Kasumi-1 (cell line): ENCODE results near the gene ELN.
A peak's percentile ranks its signal among the peaks of the same experiment; 100 is the strongest.

Experiments
- DNase-seq, 2 experiments: peaks; one replicate each; lab custom pipeline; 2025; lab: John Stamatoyannopoulos, UW

Gene ELN

DNA sequence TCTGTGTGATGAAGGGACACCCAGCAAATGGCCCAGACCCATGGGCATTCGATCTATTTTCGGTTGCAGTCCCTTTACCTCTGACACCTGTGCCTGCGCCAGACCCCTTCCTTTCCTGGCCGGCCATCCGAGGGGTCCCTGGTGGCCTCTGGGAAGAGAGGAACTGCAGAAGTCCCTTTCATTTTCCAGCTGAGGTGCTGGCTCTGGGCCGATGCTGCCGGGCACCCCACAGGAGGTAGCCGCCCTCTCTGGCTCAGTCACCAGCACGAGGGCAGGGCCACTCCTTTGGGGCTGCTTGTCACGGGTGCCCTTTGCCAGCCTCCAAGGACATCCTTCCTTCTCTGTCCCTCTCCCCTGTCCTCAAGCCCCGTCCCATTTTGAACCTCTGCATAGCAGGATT lies 4.2 kb upstream of the ELN start:
- no peak for DNase-seq

DNA sequence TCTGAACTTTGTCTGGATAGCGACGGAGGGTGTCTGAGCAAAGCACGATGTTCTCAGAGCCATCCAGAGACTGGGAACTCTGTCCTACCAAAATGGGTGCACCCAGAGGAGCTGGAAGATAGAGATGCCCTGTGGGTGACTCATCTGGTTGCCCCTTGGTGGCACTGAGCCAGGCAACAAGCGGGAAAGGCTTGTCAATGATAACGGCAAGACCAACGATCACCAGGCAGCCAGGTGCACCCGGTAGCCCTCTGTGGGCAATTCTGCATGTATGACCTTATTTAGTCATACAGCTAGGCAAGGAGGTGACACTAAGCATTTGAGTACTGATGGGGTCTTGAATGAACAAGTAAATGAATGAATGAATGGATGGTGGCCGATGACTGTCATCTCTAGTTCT lies 2.8 kb upstream of the ELN start:
- DNase-seq = no peak

DNA sequence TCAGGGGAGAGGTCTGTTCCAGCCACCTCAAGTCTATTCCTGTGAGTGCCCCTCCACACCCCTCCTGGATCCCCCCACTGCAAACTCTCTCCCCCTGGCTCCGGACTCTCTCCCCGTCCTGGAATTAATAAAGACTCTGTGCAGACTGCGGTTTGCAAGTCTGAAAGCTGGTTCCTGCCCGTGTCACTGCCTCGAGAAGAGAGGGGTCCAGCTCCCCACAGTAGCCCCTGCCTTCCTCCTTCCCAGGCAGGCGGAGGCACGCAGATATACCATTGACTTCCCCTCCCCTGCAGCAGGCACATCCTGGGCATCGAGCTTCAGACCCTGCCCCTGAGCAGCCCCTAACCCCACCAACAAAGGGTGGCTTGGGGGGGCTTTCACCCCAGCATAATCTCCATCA lies 2.2 kb upstream of the ELN start:
- peak in 1 of 2 experiments; percentile 25 for DNase-seq

DNA sequence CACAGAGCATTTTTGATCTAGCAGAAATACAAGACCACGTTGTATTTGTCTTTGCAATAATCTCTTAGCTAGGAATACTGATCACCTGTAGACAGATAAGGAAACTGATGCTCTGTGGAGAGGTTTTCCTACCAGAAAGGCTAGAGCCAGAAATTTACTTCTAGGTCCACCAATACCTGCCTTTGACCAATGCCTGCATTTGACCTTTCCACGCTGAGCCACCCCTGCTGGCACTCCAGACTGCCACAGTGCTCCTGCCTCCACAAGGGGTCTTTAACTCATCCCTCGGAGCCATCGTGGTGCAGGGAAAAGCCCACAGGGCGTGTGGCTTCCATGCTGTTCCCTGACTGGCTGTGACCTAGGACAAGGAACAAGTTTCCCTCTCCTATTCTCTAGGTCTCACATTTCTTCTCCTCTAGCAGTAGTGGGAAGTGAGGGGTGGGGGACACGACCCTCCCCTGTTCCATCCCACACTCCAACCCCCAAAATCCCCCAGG lies 1.5 kb upstream of the ELN start:
- DNase-seq = peak in 1 of 2 experiments; percentile 43

DNA sequence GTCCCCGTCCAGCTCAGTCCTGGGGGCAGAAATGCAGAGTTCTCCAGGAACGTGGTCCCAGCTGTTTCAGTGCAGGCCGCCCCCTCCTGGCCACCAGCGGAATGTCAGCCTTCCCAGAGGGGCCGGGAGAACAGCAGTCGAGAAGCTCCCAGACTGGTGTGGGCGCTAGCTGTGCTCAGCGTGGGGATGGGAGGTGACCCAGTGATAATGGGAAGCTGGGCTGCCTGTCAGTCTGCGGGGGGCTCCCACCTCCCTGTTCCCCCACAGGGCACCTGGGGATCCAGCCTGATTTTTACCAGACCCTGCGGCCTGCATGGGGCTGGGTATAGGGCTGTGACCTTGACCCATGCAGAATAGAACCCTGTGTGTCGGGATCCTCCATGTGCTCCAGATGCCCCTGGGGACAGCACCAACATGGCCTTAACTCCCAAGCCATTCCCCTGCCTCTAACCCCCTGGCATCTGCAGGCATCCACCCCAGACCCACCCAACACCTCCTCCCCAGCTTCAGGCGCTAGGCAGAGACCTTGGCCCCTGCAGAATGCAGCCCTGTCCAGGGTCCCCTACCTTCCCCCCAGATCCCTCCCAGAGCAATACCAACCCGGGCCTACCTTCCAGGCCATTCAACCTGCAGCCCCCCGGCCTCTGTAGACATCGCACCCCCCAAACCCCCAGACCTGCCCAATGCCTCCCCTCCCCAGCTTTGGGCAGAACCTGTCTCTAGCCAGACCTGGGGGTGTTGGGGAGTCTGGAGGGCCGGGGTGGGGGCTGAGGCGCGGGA lies 880 bp upstream of the ELN start:
- peak; percentile 53 to 56 for DNase-seq

DNA sequence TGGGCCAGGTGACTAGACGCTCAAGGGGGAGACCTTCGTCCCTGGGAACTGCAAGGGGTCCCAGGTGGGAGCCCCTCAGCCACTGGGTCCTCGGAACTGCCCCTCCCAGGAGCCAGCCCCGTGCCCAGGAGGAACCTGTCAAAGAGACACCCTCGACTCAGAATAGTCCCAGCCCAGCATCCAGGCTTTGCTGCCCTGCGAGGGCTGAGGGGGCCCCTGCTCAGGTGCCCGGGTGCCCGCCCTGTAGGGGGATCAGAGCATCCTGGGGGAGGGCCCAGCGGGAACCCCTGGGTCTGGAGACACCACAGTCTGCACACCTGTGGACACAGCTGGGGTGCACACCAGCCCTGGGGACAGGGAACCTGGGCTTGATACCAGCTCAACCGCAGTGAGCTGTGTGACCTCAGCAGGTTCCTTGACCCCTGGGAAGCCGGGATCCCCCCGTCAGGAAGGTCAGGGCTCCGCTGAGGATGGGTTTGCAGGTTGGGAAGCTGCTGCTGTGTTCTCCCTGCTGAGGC lies 407 bp downstream of the ELN start:
- no peak for DNase-seq

DNA sequence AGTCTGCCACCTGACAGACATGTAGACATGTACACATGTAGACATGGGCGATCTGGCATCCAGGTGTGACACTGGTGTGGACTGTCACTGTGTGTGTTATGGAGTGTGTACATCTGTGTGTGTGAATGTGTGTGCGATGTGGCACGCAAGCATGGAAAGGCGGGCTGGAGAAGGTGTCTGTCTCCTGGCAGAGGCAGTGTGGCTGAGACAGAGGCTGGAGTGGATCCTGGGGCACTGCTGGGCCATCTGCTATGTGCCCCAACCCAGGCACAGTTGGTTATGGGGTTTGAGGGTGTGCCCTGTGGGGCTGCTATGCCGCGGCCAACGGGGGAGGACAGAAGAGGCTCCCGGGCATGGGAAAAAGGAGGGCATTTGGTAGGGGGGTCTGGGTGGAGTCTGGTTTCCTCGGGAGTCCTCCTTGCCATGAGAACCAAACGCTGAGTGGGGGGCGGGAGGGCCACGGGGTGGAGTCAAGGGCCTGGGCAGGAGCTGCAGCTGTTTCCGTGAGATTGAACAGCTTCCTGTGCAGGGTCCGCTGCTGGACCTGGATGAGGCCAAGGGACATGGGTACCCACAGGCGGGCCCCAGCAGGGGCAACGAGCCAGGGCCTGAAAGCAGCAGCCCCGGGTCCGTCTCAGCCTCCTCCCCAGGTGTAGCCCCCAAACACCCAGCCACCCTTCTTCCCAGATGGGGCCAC lies 1.3 kb downstream of the ELN start:
- peak in 1 of 2 experiments; percentile 34 for DNase-seq

DNA sequence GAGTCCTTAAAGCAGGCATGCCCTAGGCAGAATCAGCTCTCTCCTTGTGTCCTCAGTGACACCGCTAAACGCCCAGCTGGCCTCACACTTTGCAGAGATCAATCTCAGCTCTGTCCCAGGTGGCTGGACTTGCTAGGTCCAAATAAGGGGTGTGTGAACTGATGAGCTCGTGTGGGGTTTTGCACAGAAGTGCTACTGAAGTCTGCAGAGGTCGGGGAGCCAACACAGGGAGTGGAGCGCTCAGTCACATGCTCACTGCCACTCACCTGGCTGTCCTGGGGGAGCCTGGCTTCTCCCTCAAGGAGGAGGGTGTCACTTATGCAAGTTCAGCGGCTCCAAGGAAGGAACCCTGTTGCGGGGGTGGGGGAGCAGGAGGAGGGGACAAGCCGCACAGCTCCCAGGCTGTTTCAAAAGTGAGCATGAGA lies 2.0 kb downstream of the ELN start:
- no peak for DNase-seq

DNA sequence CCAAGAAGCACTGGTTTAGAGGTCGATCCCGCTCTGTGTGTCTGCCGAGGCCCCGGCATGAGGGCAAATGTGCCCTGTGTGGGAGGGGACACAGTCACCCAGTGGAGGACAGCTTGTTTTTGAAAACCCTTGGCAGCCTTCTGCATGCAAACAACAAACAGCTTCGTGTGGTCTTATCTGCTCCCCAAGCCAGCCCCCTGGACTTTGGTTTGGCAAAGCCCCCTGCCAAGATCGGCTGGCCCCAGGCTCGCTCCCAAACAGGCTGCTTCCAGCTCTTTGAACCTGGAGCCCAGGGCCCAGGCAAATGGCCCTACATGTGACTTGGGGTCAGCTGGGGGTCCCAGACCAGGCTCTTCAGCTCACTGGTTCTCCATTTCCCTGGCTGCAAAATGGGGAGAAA lies 2.9 kb downstream of the ELN start:
- no peak for DNase-seq

DNA sequence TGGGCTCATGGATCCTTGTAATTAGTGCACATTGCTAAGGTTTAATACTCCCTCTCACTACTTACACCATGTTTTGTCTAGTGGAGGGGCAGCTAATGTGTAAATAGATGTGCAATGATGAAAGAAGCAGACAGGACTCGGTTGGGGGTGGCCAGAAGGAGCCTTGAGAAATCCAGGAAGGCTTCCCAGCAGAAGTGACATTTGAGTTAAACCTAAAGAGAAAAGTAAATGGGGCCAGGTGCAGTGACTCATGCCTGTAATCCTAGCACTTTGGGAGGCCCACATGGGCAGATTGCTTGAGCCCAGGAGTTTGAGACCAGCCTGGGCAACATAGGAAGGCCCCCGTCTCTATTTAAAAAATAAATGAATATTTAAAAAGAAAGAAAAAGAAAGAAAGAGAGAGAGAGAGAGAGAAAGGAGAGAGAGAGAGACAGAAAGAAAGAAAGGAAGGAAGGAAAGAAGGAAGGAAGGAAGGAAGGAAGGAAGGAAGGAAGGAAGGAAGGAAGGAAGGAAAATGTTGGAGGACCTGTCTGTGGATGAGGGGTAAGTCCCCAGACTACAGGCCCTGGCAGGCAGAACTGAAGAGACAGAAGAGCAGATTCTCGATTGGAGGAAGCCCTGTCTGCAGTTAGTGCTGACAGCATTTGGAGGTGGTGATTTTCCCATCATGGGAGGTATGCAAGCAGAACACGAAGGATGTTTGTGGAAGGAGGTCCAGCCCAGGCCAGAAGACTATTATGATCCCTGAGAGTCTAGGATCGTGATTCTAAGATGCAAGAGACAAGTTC lies 3.6 kb downstream of the ELN start:
- no peak for DNase-seq

DNA sequence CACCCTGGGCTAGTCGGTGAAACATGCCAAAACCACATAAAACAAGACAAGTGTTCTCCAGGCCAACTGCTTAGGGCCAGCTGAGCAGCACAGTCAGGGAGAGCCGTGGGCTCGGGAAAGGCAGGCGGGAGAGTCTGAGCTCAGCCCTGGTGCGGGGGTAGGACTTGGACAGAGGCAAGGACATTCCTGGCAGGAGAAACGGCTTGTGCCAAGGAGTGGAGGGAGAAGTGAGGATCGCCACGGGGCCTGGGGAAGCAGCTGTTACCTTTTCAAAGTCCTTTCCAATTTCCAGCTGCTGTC lies 4.2 kb downstream of the ELN start:
- no peak for DNase-seq

DNA sequence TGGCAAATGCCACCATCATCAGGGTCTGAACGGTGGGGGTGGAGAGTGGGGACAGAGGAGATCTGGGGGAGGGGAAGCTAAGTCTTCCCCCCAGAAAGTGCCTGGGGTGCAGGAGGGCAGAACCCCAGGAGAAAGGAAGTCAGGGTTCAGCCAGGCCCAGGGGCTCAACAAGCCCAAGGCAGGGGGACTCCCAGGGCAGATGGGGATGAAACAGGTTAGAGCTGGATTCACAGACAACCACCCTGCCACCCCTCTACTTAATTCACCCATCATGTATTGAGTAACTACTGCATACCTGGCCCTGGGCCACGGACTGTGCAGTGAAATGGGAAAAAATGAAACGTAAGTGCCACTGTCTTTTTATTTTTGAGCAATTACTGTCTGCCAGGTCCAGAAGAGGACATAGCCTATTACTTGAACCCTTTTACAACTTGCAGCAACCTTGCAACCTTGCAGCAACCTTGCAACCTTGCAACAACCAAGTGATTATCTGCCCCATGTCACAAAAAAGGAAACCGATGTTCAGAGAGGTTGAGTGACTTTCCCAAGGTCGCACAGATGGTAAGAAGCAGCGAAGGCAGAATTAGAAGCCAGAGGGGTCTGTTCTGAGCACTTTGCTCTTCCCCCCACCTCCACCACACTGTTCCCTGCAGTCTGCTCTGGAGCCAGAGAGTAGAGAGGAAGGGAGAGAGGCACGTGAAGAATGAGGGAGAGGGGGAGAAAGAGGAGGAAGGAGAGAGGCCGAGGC lies 4.8 kb downstream of the ELN start:
- no peak for DNase-seq

DNA sequence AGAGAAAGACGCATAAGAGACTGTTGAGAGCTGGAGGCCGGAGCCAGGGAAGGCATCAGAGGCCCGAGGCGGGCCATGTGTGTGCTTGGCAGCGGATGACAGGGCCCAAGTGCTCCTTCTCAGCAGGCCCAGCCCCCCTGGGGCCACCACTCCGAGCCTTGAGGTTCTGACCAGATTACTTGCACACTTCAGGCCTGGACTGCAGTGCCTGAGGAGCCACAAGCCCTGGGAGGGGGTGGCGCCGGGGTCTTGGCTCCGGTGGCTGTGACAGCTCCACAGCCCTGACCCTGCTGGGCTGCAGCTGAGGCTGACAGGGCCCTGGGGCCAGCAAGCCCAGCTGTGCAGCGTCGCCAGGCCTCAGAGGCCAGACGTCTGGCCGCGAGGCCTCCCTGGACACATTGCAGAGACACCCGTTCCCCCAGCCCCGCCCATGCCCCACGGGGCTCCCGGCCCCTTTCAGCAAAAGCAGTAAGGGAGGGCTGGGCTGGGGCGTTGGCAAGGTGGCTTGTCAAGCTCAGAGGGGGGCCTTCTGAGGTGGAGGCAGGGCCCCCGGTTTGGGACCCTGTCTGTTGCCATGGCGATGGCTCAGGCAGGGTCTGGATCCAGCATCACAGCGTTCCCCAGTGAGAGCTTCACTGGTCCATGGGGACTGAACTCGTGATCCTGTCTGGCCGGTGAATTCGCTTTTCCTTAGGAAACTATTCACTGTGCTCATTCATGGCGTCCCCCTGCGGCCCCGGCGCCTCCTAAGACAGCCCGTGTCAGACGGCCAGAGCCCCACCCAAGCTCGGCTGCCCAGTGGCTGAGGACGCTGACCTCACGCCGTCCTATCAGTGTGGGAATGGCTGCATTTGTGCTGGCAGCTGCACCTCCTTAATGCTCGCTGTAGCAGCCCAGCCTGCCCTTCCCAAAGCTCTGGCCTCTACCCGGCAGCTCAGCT lies 5.7 kb downstream of the ELN start:
- DNase-seq = no peak

DNA sequence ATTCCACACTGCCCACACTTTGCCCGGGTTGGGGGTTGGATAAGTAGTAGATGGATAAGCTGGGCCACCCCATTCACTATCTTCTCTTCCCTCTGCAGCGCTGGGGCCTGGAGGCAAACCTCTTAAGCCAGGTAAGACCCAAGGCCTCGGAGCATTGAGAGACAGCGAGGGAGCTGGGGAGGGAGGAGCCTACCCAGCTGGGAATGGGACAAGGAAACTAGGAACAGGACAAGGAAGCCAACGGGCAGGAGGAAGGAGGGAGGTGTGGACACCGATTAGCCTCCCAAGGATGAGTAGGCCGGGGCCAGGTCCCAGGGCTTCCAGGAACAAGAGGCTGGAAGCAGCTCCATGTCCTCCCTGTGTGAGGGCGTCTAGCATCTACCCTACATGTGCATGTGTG lies 9.6 kb downstream of the ELN start:
- no peak for DNase-seq

DNA sequence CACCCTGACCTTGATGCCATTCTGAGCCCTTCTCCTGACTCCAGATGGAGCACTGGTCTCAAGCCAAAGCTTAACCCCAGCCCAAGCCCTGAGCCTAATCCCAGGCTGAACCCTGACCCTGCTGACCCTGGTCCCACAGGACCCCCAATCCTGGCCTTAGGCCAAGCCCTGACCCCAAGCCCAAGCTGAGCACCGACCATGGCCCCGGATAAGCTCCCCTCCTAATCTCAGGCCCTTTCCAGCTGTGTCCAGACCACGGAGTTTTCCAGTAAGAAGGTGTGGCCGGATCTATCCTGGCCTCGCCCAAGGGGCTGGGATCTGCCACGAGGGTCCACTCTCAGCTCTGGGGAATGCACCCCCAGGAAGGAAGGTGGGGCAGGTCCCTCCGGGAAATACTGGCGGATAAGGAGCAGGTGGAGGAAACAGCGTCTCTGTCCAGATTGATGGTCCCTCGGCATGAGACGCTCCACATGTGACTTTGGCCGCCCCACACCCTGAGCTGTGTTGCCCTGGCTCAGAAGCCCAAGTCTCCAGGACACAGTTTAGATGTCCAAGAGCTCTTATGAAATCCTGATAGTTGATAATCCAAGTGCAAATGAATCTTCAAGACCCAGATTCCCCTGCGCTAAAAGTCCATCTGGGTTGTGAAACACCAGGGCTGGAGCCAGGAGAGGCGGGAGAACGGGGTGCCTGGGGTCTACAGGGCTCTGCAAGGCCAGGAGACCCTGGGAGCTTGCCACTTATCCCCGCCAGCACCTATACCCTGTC lies 10.4 kb downstream of the ELN start:
- DNase-seq = no peak

DNA sequence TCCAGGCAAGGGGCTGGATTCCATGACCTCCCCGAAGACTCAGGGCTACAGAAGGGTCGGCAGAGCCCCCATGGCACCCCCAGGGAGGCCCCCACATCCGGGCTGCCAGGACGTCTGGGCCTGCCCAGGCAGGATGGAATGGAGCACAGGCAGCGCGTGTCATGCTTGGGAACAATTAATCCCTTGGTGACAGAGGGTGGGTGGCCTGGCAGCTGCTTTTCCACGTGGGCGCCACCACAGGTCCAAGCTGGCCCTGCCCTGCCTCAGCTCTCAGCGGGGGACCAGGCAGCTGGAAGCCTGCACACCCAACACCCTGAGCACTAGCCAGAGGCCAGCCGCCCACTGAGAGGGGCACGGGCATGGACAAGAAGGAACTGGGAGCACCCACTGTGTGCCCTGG lies 11.4 kb downstream of the ELN start:
- no peak for DNase-seq

DNA sequence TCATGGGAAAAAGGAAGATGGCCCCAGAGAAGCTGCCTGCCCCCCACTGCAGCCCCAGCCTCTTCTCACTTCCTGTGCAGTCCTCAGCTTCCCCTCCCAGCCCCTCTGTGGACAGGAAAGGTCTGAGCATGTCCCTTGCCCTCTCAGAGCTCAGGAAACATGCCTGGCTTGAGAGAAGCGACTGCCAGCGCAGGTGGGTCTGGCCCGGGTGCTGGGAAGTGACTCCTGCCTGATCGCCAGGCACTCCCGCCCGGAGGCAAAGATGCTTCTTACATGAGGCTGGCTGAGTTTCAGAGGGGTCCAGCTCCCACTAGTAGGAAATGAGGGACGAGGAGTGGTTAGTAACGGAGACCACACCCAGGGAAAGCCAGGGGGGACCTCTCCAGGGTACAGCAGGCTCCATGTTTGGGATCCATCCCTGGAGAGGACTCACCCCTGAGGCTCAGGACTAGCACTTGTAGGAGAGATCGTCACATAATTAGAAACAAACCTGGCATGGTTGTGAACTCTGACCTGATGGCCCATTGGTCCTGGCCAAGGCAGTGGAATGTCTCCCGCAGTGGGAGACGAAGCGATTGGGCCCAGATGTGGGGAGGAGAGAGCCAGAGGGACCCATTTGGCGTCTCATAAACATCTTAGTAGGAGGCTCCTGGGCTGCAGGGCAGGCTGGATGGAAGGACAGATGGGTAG lies 12.3 kb downstream of the ELN start:
- no peak for DNase-seq

DNA sequence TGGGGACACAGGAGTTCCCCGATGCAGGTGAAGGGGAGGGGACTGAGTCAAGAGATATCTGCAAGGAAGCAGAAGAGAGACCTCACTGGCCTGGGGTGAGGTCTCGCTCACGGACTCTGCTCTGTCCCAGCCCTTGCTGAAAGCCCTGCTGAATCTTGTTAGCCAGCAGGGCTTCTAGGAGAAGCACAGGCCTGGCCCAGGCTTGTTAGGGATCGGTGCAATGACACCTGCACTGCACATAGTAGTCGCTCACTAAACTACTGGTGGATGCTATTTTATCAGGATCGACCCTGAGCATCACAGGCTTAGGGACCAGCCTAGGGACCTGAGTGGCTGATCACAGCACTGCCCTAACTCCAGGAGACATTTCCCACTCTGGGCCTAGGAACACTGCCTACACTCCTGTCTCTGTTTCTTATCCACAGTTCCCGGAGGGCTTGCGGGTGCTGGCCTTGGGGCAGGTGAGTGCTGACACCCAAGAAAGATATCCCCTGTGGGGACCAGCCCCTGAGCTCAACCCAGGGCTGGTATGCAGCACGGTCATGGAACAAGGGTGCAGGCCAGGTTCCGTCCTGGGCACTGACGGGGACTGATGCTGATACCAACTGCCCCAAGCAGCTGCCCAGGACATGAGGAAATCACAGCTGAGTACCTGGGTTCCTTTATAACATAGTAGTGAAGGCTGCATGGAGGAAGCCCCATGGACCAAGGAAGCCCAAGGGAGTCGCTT lies 13.0 kb downstream of the ELN start:
- DNase-seq = no peak
